Fibroblast of villous mesenchyme (primary cell): ENCODE data around the gene SPDEF. TPM values are rescaled to one million over a fixed set of nuclear protein-coding genes. Genes with fewer than 3 reads are reported as not detected.
A peak's percentile ranks its signal among the peaks of the same experiment; 100 is the strongest.

Experiments
- DNase-seq: peaks from one replicate; pipeline ENCODE4 v3.0.0-alpha.2; 2010; ENCODE audit warnings: low read depth
- H3K4me3 ChIP-seq: 2 replicates; pipeline ENCODE4 v1.5.1; 2011; ENCODE audit warnings: low read depth, mild to moderate bottlenecking, low read length
- CTCF ChIP-seq: IDR thresholded peaks from 2 replicates; pipeline ENCODE4 v1.5.1; 2012; ENCODE audit warnings: low read depth, mild to moderate bottlenecking, low read length; ENCODE audit not compliant: insufficient read depth
- total RNA-seq: library from RNA; depleted of rRNA; stranded (reverse); fragments of >200 nt; gene quantifications from 2 replicates; pipeline ENCODE4 v1.2.3, GENCODE V29; 2012

Gene SPDEF
- total RNA-seq, 1 donor = under 0.01 TPM

- TF ChIP-seq CTCF = no peak
- no peak overlapping the region for H3K4me3 ChIP-seq
- no peak for DNase-seq
Measured at GRCh38 chr6:34497411-34497810, 58.7 kb downstream of the SPDEF start.

GRCh38 chr6:34496103-34496685 is 59.9 kb downstream of the SPDEF start:
- no peak for TF ChIP-seq CTCF
- no peak overlapping the region for H3K4me3 ChIP-seq
- DNase-seq = no peak

DNA sequence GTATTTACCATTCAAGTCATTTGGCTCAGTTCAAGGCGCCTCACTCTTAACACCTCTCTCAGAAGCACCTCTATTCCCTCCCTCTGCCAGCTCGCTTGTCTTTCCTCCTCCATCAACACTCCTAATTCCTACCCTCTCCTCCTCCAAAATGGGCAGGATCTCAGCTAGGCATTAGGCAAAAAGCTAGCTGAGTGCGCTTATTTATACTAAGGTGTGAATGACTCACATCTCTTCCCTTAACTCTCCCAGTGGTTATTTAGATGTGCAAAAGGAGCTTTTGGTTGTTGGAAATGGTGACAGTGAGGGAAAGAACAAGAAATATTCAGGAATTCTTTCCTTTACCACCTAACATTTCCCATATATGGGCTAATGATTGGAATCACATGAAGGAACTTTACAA is 61.2 kb downstream of the SPDEF start:
- DNase-seq = no peak
- TF ChIP-seq CTCF = no peak
- no peak overlapping the region for H3K4me3 ChIP-seq

DNA sequence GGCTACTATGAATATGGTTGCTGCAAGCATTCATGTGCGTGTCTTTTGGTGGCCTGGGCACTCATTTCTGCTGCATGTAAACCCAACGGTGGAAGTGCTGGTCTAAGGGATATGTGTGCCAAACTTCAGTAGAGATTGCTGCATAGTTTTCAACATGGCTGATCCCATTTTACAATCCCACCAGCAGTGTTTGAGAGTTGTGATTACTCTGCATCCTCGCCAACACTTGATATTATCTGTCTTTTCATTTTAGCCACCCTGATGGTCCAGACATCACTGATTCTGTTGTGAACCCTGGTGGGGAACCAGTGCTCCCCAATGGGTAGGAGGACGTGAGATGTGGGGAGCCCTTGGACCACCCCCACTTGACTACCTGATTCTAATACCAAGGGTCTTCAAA is 62.8 kb downstream of the SPDEF start:
- DNase-seq = no peak
- TF ChIP-seq CTCF = no peak
- H3K4me3 ChIP-seq = no peak overlapping the region

DNA sequence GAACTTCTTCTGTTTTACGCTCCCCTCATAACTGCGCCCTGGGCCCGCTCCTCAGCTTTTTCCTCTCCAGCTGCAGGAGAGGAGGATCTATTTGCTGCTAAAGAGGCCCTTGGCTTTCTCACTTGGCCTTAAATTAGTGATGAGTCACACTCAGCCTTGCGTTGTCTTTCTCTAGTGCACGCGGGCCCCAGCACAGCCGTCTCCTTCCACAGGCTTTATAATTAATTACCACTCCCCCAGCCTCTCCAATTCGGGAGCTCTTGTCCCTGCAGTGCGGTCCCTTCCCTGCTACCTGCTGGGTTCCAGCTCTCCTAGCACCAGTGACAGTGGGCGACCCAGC is 65.1 kb downstream of the SPDEF start:
- TF ChIP-seq CTCF = no peak
- DNase-seq = peak; percentile 63
- H3K4me3 ChIP-seq = no peak overlapping the region

DNA sequence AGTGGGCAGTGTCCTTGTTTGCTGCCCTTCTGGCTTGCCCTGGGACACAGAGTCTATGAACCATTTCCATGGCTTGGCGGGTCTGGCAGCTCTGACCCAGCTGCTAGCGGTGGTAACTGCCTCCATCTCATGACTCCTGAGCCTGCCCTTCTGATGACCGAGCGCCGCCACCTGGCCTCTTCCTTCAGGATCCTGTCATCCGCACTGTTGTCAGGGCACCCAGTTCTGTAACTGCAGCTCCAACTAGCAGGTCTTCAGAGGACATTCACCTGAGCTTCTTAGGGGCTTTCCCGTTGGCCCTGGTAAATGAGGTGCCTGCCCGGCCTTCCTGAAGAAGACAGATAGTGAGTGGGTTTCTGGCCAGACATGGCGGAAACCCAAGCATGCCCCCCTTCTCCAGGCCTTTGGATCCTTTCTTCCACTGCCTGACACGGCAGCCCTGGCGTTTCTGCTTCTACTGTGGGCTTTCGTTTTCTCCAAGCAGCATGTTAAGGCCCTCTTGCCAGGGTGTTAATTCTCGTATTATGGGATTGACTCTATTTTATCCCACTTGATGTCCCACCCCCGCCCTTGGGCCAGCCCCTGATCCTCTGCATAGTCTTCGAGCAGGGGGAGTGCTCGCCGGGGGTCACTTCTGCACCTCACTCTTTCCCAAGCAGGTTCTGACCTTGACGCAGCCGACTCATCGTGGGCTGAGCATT is 65.6 kb downstream of the SPDEF start:
- no peak for DNase-seq

More for the DNA sequence above, 65.6 kb downstream of the SPDEF start:
- no peak for TF ChIP-seq CTCF
- no peak overlapping the region for H3K4me3 ChIP-seq
